ENCODE results near the gene RNU7-1. TPM values are rescaled to one million over a fixed set of nuclear protein-coding genes. Genes with fewer than 3 reads are reported as not detected.
A peak's percentile ranks its signal among the peaks of the same experiment; 100 is the strongest.

The RNU7-1 gene
- not detected for total RNA-seq
- long read RNA-seq, partial matches to known transcripts, result 0 of 1 reads
- long read RNA-seq, other reads (novel, unspliced or antisense), result 0 of 1 reads

GRCh38 chr12:6943722-6944380 lies at the start of gene RNU7-1, which contains the start of gene C12orf57:
RNU7-1 (plus strand) TSS chr12:6943816.
C12orf57 (plus strand) TSS chr12:6944022; CDS start chr12:6944122, 100 bp downstream.
- peaks cover 0 to 38% (median 8%) of the 10 kb centered on the region in 4 donors for H3K4me1 ChIP-seq
- peak within 1 kb of the TSS; percentile 74 to 91 (median 91) for H3K27ac ChIP-seq
- DNase-seq, result peak in 2 of 3 donors; percentile 74 to 80
- H3K27me3 ChIP-seq, result no peaks in the 10 kb centered on the region
- peak; percentile 92 for TF ChIP-seq POLR2A (IDR thresholded peaks at IDR 0.05)
- TF ChIP-seq, protein P1, sequence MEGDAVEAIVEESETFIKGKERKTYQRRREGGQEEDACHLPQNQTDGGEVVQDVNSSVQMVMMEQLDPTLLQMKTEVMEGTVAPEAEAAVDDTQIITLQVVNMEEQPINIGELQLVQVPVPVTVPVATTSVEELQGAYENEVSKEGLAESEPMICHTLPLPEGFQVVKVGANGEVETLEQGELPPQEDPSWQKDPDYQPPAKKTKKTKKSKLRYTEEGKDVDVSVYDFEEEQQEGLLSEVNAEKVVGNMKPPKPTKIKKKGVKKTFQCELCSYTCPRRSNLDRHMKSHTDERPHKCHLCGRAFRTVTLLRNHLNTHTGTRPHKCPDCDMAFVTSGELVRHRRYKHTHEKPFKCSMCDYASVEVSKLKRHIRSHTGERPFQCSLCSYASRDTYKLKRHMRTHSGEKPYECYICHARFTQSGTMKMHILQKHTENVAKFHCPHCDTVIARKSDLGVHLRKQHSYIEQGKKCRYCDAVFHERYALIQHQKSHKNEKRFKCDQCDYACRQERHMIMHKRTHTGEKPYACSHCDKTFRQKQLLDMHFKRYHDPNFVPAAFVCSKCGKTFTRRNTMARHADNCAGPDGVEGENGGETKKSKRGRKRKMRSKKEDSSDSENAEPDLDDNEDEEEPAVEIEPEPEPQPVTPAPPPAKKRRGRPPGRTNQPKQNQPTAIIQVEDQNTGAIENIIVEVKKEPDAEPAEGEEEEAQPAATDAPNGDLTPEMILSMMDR (IDR thresholded peaks at IDR 0.05), result peak in 1 of 4 donors; percentile 16
- 0% methylated on average over 20 of the region's 31 CpGs for WGBS (ENCODE audit: insufficient coverage, low coverage, low lambda C conversion rate, missing lambda C conversion rate)
- peak; percentile 30 to 57 (median 42) for ATAC-seq
- H3K4me3 ChIP-seq, result peak within 1 kb of the TSS; percentile 50 to 66 (median 57)
- H3K9me3 ChIP-seq, result no peaks in the 10 kb centered on the region
- no peaks in the 10 kb centered on the region for H3K36me3 ChIP-seq
- intact Hi-C loops (cut with DNase I), result no loop called here

GRCh38 chr12:6894321-6894720 lies 49.3 kb upstream of the RNU7-1 start:
- no peak for ATAC-seq
- Histone ChIP-seq H3K9me3 (no peaks in the 10 kb centered on the region), H3K36me3 (no peaks in the 10 kb centered on the region), H3K27ac (no peak overlapping the region), H3K27me3 (no peaks in the 10 kb centered on the region), H3K4me3 (no peak overlapping the region), H3K4me1 (peaks cover 0 to 9% (median 2%) of the 10 kb centered on the region in 4 donors)
- WGBS (ENCODE audit: insufficient coverage, low coverage, low lambda C conversion rate, missing lambda C conversion rate), result no CpG with 5 or more reads among the region's 3 CpGs
- intact Hi-C loops (cut with DNase I), result no loop called here
- TF ChIP-seq POLR2A (IDR thresholded peaks at IDR 0.05), result no peak
- TF ChIP-seq, protein P1 (IDR thresholded peaks at IDR 0.05), result no peak
- no peak for DNase-seq

DNA sequence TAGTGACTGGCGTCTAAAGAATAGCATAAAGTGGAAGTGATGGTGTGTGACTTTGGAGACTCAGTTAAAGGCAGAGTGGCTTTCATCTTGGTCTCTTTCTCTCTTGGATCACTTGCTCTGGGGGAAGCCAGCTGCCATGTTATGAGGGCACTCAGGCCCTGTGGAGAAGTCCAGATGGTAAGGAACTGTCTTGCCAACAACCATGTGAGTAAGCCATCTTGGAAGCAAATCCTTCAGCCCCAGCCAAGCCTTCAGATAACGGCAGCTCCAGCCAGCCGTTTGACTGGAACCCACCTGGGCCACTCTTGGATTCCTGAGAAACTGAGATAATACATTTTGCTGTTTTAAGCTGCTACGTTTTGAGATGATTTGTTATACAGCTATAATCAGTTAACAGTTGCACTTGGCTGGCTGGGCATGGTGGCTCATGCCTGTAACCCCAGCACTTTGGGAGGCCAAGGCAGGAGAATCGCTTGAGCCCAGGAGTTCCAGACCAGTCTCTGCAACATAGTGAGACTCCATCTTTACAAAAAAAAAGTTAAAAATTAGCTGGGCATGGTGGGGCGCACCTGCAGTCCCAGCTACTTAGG lies 46.7 kb upstream of the RNU7-1 start:
- no peak overlapping the region for H3K27ac ChIP-seq
- no peaks in the 10 kb centered on the region for H3K36me3 ChIP-seq
- H3K27me3 ChIP-seq, result no peaks in the 10 kb centered on the region
- ATAC-seq (no peak), DNase-seq (no peak)
- H3K9me3 ChIP-seq, result no peaks in the 10 kb centered on the region
- H3K4me3 ChIP-seq, result no peak overlapping the region
- no peaks in the 10 kb centered on the region for H3K4me1 ChIP-seq
- TF ChIP-seq, protein P1 (IDR thresholded peaks at IDR 0.05), result no peak
- no peak for TF ChIP-seq POLR2A (IDR thresholded peaks at IDR 0.05)
- intact Hi-C loops (cut with DNase I), result no loop called here
- 93% methylated on average over 3 of the region's 6 CpGs for WGBS (ENCODE audit: insufficient coverage, low coverage, low lambda C conversion rate, missing lambda C conversion rate)

- Histone ChIP-seq H3K4me1 (no peaks in the 10 kb centered on the region), H3K36me3 (no peaks in the 10 kb centered on the region), H3K4me3 (no peak overlapping the region), H3K9me3 (no peaks in the 10 kb centered on the region), H3K27me3 (no peaks in the 10 kb centered on the region), H3K27ac (no peak overlapping the region)
- no peak for DNase-seq
- 47% methylated on average over 5 of the region's 5 CpGs for WGBS (ENCODE audit: insufficient coverage, low coverage, low lambda C conversion rate, missing lambda C conversion rate)
- TF ChIP-seq POLR2A (IDR thresholded peaks at IDR 0.05), result no peak
- TF ChIP-seq, protein P1 (IDR thresholded peaks at IDR 0.05), result no peak
- ATAC-seq, result no peak
- intact Hi-C loops (cut with DNase I), result no loop called here
These were observed 44.2 kb upstream of the RNU7-1 start for GRCh38 chr12:6899427-6899826.

Measured in right lobe of liver (tissue), 6 donors.